ENCODE measurements around the gene SYNE1. TPM values are rescaled to one million over a fixed set of nuclear protein-coding genes. Genes with fewer than 3 reads are reported as not detected.

The SYNE1 gene
- total and polyA plus RNA-seq, 2 of the 8 experiments (the other 6 are each of a cell fraction or from before 2014, with no cell fraction given), result 2.8 to 5.5 TPM

GRCh38 chr6:152148412-152148811, 488.8 kb downstream of the SYNE1 start:
- Histone ChIP-seq H2BK120ac (replicated peaks; ENCODE audit: low read depth, low read length) (no peak overlapping the region), H2AK5ac (ENCODE audit: low read depth, low read length) (no peak overlapping the region), H3K18ac (ENCODE audit: extremely low read depth, low read length) (no peak overlapping the region), H3K4me1 (replicated peaks in 1 of 4; ENCODE audit: control insufficient read depth in 3 of 4, insufficient read depth in 4 of 4, low read length in 3 of 4) (no peaks in the 10 kb centered on the region), H3K4ac (replicated peaks; ENCODE audit: insufficient read length, low read depth, low read length) (no peak overlapping the region), H3K23ac (ENCODE audit: insufficient read length) (no peak overlapping the region), H4K5ac (ENCODE audit: insufficient read length, low read depth, low read length) (no peak overlapping the region), H3K79me1 (ENCODE audit: low read depth, low read length) (no peaks in the 10 kb centered on the region), H3K36me3 (ENCODE audit: control insufficient read depth in 2 of 4, insufficient read depth in 4 of 4, low read length in 3 of 4) (no peaks in the 10 kb centered on the region), H3K79me2 (ENCODE audit: control insufficient read depth in 1 of 2, insufficient read depth in 2 of 2, low read length in 2 of 2) (no peaks in the 10 kb centered on the region), H3K27me3 (replicated peaks in 1 of 4; ENCODE audit: control insufficient read depth in 3 of 4, extremely low read depth in 1 of 4, insufficient read depth in 3 of 4, low read length in 3 of 4) (no peaks in the 10 kb centered on the region), H3K9ac (replicated peaks in 1 of 4; ENCODE audit: extremely low read depth in 1 of 4, low read depth in 3 of 4, low read length in 3 of 4) (no peak overlapping the region), H3K56ac (replicated peaks; ENCODE audit: insufficient read length, low read depth, low read length) (no peak overlapping the region), H2BK15ac (ENCODE audit: low read length) (no peak overlapping the region), H3K23me2 (ENCODE audit: low read depth, low read length) (no peaks in the 10 kb centered on the region), H2BK12ac (ENCODE audit: low read depth, low read length) (no peak overlapping the region), H2BK20ac (ENCODE audit: low read length) (no peak overlapping the region), H4K8ac (ENCODE audit: extremely low read depth, insufficient read depth, low read length) (no peak overlapping the region), H3K27ac (ENCODE audit: low read depth, low read length) (no peak overlapping the region), H2BK5ac (ENCODE audit: low read depth, low read length) (no peak overlapping the region), H3K4me2 (ENCODE audit: insufficient read depth in 1 of 2, low read depth in 2 of 2, low read length in 2 of 2) (no peak overlapping the region), H4K91ac (replicated peaks; ENCODE audit: insufficient read length, low read length) (no peak overlapping the region), H2AFZ (ENCODE audit: low read length) (no peak overlapping the region), H3K9me3 (ENCODE audit: insufficient read depth in 2 of 2, low read depth in 1 of 2, low read length in 1 of 2) (no peaks in the 10 kb centered on the region), H3K4me3 (ENCODE audit: extremely low read depth in 1 of 4, insufficient read depth in 2 of 4, low read depth in 3 of 4, low read length in 4 of 4) (no peak overlapping the region), H3K14ac (ENCODE audit: insufficient read length) (no peak overlapping the region), H4K20me1 (replicated peaks in 1 of 2; ENCODE audit: control insufficient read depth in 1 of 2, insufficient read depth in 2 of 2, low read length in 2 of 2) (no peaks in the 10 kb centered on the region)
- ChIA-PET POLR2A (ENCODE audit: partially characterized antibody) (no interaction called here), CTCF (ENCODE audit: partially characterized antibody) (interaction anchor here (1.1 to 2.6 kb wide), 5 partner anchors 11 to 154 kb away, joined by 3 to 7 read pairs (median 3); no protein-coding TSS in a partner anchor)
- TF ChIP-seq SP4 (IDR thresholded peaks at IDR 0.05; ENCODE audit: low read length) (no peak), NANOG (IDR thresholded peaks at IDR 0.05; ENCODE audit: insufficient read depth, low read depth, low read length, poor library complexity, severe bottlenecking) (no peak), EZH2 (IDR thresholded peaks at IDR 0.05; ENCODE audit: low read depth, low read length, severe bottlenecking) (no peak), CBX8 (IDR thresholded peaks at IDR 0.05; ENCODE audit: borderline replicate concordance, low read depth, low read length) (no peak), RAD21 (IDR thresholded peaks at IDR 0.05 in 1 of 2, conservative IDR thresholded peaks at IDR 0.05 in 1 of 2; ENCODE audit: low read depth in 2 of 2, low read length in 2 of 2) (no peak), TAF7 (optimal IDR thresholded peaks at IDR 0.05; ENCODE audit: borderline replicate concordance, low read depth, low read length) (no peak), EGR1 (IDR thresholded peaks at IDR 0.05; ENCODE audit: borderline replicate concordance, low read depth, low read length) (no peak), TBP (IDR thresholded peaks at IDR 0.05; ENCODE audit: low read depth, low read length) (no peak), SP2 (IDR thresholded peaks at IDR 0.05; ENCODE audit: low read length) (no peak), YY1 (IDR thresholded peaks at IDR 0.05; ENCODE audit: low read depth, low read length) (no peak), KDM4A (IDR thresholded peaks at IDR 0.05; ENCODE audit: low read depth, low read length, severe bottlenecking) (no peak)
- FAIRE-seq (no peak), DNase-seq (ENCODE audit: low read depth in 1 of 2, low spot score in 2 of 2) (no peak)
- WGBS, 2 experiments (ENCODE audit: extremely low coverage in 1 of 2, insufficient coverage in 1 of 2, insufficient read length in 1 of 2, insufficient replicate concordance in 2 of 2, low coverage in 1 of 2, low lambda C conversion rate in 2 of 2, missing lambda C conversion rate in 1 of 2), result 94% methylated on average over 1 of the region's 1 CpG; no CpG with 5 or more reads in 1 of the 2 experiments

Data from H1 (cell line).